GM23338 (cell line): ENCODE data around the gene PPM1H. TPM values are rescaled to one million over a fixed set of nuclear protein-coding genes. Genes with fewer than 3 reads are reported as not detected.

Experiments used
- ATAC-seq: fragments of 200-7000 bp; cut with Tn5 transposase; 3 replicates; pipeline ENCODE4 v1.9.1; 2020
- DNase-seq: peaks from one replicate; pipeline ENCODE4 v3.0.0-alpha.2; 2015; ENCODE audit warnings: low spot score
- H2AFZ ChIP-seq: fragments of 200-600 bp; sonication (generic); 2 replicates; pipeline ENCODE4 v1.8.0; 2016; ENCODE audit warnings: antibody characterized with exemption, mild to moderate bottlenecking, moderate library complexity
- H3F3A ChIP-seq: fragments of 200-600 bp; sonication (generic); replicated peaks from 2 replicates; pipeline ENCODE4 v1.8.0; 2017; ENCODE audit warnings: antibody characterized with exemption, mixed run types, low read depth
- H3K27ac ChIP-seq: fragments of 200-600 bp; sonication (generic); 2 replicates; pipeline ENCODE4 v1.6.1; 2016; ENCODE audit warnings: low read depth
- H3K27me3 ChIP-seq: fragments of 200-600 bp; sonication (generic); 2 replicates; pipeline ENCODE4 v1.8.0; 2016; ENCODE audit warnings: mild to moderate bottlenecking, mixed run types, moderate library complexity; ENCODE audit not compliant: insufficient read depth
- H3K36me3 ChIP-seq: fragments of 200-600 bp; sonication (generic); 2 replicates; pipeline ENCODE4 v1.8.0; 2016; ENCODE audit warnings: mild to moderate bottlenecking; ENCODE audit not compliant: insufficient read depth
- H3K4me1 ChIP-seq: fragments of 200-600 bp; sonication (generic); 2 replicates; pipeline ENCODE4 v1.8.0; 2016; ENCODE audit warnings: mild to moderate bottlenecking, moderate library complexity; ENCODE audit not compliant: insufficient read depth
- H3K4me2 ChIP-seq: fragments of 200-600 bp; sonication (generic); 2 replicates; pipeline ENCODE4 v1.7.1; 2017; ENCODE audit warnings: mixed run types
- H3K4me3 ChIP-seq: fragments of 200-600 bp; sonication (generic); 2 replicates; pipeline ENCODE4 v1.6.1; 2016; ENCODE audit warnings: mixed run types
- H3K79me2 ChIP-seq: fragments of 200-600 bp; sonication (generic); replicated peaks from 2 replicates; pipeline ENCODE4 v1.8.0; 2017; ENCODE audit warnings: mild to moderate bottlenecking; ENCODE audit not compliant: insufficient read depth
- H3K9me2 ChIP-seq: fragments of 200-600 bp; sonication (generic); 2 replicates; pipeline ENCODE4 v1.8.0; 2017; ENCODE audit not compliant: insufficient read depth
- H4K20me1 ChIP-seq: fragments of 200-600 bp; sonication (generic); replicated peaks from 2 replicates; pipeline ENCODE4 v1.8.0; 2017; ENCODE audit warnings: mild to moderate bottlenecking; ENCODE audit not compliant: insufficient read depth
- H3K27ac Mint-ChIP-seq: 2 replicates; pipeline ENCODE4 v1.8.0; 2020; ENCODE audit warnings: inconsistent platforms, mild to moderate bottlenecking, moderate library complexity, mixed read lengths
- H3K27me3 Mint-ChIP-seq: 3 replicates; pipeline ENCODE4 v1.8.0; 2022; ENCODE audit warnings: low read depth, mild to moderate bottlenecking, moderate library complexity, mixed read lengths, inconsistent platforms; ENCODE audit not compliant: insufficient read depth, poor library complexity
- H3K36me3 Mint-ChIP-seq: 3 replicates; pipeline ENCODE4 v1.8.0; 2021; ENCODE audit warnings: low read depth, mild to moderate bottlenecking, inconsistent platforms, moderate library complexity, mixed read lengths
- H3K4me1 Mint-ChIP-seq: 3 replicates; pipeline ENCODE4 v1.8.0; 2020; ENCODE audit warnings: mild to moderate bottlenecking, inconsistent platforms, mixed read lengths
- H3K4me3 Mint-ChIP-seq: 3 replicates; pipeline ENCODE4 v1.8.0; 2021; ENCODE audit warnings: moderate library complexity, mild to moderate bottlenecking, inconsistent platforms, mixed read lengths
- H3K9me3 Mint-ChIP-seq: 3 replicates; pipeline ENCODE4 v1.8.0; 2020; ENCODE audit warnings: moderate library complexity, mild to moderate bottlenecking, inconsistent platforms, mixed read lengths
- CTCF ChIP-seq, 2 experiments: fragments of 200-600 bp in 1 of 2; sonication (generic) in 1 of 2; conservative IDR thresholded peaks; 2 replicates each; pipeline versions ENCODE4 v1.5.1 to v1.6.1; 2016 to 2017; ENCODE audit warnings: antibody characterized with exemption in 2 of 2, low read depth in 2 of 2, mild to moderate bottlenecking in 2 of 2, moderate library complexity in 1 of 2
- JUNB ChIP-seq: IDR thresholded peaks from one replicate; pipeline ENCODE4 v1.6.1; 2016; ENCODE audit warnings: antibody characterized with exemption; ENCODE audit not compliant: unreplicated experiment
- NANOG ChIP-seq: IDR thresholded peaks from 2 replicates; pipeline ENCODE4 v1.6.1; 2016; ENCODE audit warnings: antibody characterized with exemption, borderline replicate concordance
- POLR2AphosphoS5 ChIP-seq: IDR thresholded peaks from 2 replicates; pipeline ENCODE4 v1.6.1; 2016; ENCODE audit warnings: antibody characterized with exemption, low read depth
- REST ChIP-seq: IDR thresholded peaks from one replicate; pipeline ENCODE4 v1.6.1; 2018; ENCODE audit warnings: antibody characterized with exemption; ENCODE audit not compliant: unreplicated experiment
- STAT1 ChIP-seq: IDR thresholded peaks from one replicate; pipeline ENCODE4 v1.6.1; 2016; ENCODE audit warnings: antibody characterized with exemption; ENCODE audit not compliant: unreplicated experiment
- ZNF114 ChIP-seq: fragments of 250-450 bp; sonication (Bioruptor Pico); IDR thresholded peaks from 2 replicates; pipeline ENCODE4 v1.5.0; 2020; ENCODE audit warnings: mild to moderate bottlenecking, moderate library complexity
- polyA plus RNA-seq: library from polyadenylated mRNA; unstranded; fragments of >200 nt; fragmentation: Nextera tagmentation; extraction: Ambion mirVana; gene quantifications from 2 replicates; pipeline ENCODE4 v1.2.1, GENCODE V29; 2016
- total RNA-seq: library from RNA; depleted of rRNA; stranded (reverse); fragments of >200 nt; shearing (Covaris generic); gene quantifications from 2 replicates; pipeline ENCODE4 v1.2.3, GENCODE V29; 2014
- TF ChIP-seq, protein P1 (sequence below): fragments of 250-450 bp; sonication (Bioruptor Pico); IDR thresholded peaks from 2 replicates; pipeline ENCODE4 v1.5.0; 2020; ENCODE audit warnings: mild to moderate bottlenecking, moderate library complexity
- TF ChIP-seq, protein P2 (sequence below): IDR thresholded peaks from 2 replicates; pipeline ENCODE4 v1.6.1; 2016; ENCODE audit warnings: antibody characterized with exemption

The PPM1H gene
- total and polyA plus RNA-seq, 2 experiments from 2014 or later = 11.4 to 41.2 TPM

DNA sequence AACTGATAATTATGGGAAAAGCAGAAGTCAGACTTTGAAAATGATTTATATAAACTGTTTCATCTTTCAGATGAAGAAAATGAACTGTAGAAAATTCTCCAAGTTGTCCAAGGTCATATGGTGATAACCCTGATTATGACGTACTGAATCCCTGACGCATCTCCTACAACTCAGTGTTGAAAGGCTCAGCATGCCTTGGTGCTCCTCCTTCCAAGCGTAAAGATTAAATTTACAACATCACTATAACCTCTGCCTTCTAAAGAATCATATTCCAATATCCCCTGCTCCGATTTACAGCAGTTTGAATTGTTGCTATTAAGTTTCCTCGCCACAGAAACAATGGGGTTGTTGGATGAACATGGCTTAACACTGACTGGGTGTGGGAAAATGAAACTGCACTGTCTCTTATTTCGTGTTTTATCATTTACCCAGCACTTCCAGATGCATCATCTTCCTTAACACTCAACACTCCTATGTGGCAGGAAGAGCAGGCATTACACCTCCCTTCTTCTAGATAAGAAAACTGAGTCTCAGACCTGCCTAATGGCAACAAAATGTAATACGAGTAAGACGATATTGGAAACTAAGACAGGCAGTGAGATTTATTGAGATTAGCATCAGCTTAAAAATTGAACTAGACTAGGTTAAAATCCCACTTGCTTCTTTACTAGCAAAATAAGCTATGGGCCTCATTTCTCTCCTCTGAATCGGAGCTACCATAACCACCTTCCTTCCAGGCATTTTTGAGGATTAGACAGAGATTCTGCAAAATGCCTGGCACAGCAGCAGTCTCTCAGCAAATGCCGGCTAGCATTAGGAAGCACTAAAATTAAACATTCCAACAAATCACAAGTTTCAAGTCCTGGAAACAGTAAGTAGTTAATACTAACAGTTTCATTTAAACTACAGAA is 74.2 kb downstream of the PPM1H start (continued):
- no peak for TF ChIP-seq CTCF (conservative IDR thresholded peaks at IDR 0.05; ENCODE audit: low read depth in 2 of 2)
- TF ChIP-seq ZNF114 (CRISPR knock-in tag) = no peak
- TF ChIP-seq NANOG = no peak
- TF ChIP-seq POLR2AphosphoS5 = no peak
- no peak for TF ChIP-seq JUNB

DNA sequence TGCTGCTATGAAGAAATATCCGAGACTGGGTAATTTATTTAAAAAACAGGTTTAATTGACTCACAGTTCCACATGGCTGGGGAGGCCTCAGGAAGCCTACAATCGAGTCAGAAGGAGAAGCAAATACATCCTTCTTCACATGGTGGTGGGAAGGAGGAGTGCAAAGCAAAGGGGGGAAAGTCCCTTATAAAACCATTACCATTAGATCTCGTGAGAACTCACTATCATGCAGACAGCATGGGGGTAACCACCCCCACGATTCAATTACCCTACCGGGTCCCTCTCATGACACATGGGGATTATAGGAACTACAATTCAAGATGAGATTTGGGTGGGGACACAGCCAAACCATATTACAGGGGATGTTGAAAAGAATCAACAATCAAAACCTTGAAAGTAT is 74.9 kb downstream of the PPM1H start:
- no peak overlapping the region for H3K4me3 Mint-ChIP-seq
- peak overlapping the region; percentile 34 for H3K4me2 ChIP-seq
- no peaks in the 10 kb centered on the region; the same call in 1 of the 2 replicates for H4K20me1 ChIP-seq
- H3K27me3 ChIP-seq = no peaks in the 10 kb centered on the region
- peak; percentile 33 for ATAC-seq
- DNase-seq = no peak
- H3K4me1 ChIP-seq = peaks cover 43% of the 10 kb centered on the region
- H3K27ac ChIP-seq = peak overlapping the region; percentile 59; the same call in 1 of the 2 replicates
- no peaks in the 10 kb centered on the region for H3F3A ChIP-seq
- H3K9me2 ChIP-seq = no peaks in the 10 kb centered on the region
- H3K27ac Mint-ChIP-seq = peak overlapping the region; percentile 43
- no peak overlapping the region for H2AFZ ChIP-seq
- H3K4me1 Mint-ChIP-seq = peaks cover 42% of the 10 kb centered on the region
- H3K79me2 ChIP-seq = peaks cover 40% of the 10 kb centered on the region
- no peak overlapping the region for H3K4me3 ChIP-seq
- H3K36me3 Mint-ChIP-seq = no peaks in the 10 kb centered on the region
- no peaks in the 10 kb centered on the region for H3K9me3 Mint-ChIP-seq
- peaks cover 3% of the 10 kb centered on the region for H3K27me3 Mint-ChIP-seq
- no peaks in the 10 kb centered on the region for H3K36me3 ChIP-seq
- TF ChIP-seq REST = no peak
- TF ChIP-seq NANOG = no peak
- no peak for TF ChIP-seq STAT1
- TF ChIP-seq, protein P1, sequence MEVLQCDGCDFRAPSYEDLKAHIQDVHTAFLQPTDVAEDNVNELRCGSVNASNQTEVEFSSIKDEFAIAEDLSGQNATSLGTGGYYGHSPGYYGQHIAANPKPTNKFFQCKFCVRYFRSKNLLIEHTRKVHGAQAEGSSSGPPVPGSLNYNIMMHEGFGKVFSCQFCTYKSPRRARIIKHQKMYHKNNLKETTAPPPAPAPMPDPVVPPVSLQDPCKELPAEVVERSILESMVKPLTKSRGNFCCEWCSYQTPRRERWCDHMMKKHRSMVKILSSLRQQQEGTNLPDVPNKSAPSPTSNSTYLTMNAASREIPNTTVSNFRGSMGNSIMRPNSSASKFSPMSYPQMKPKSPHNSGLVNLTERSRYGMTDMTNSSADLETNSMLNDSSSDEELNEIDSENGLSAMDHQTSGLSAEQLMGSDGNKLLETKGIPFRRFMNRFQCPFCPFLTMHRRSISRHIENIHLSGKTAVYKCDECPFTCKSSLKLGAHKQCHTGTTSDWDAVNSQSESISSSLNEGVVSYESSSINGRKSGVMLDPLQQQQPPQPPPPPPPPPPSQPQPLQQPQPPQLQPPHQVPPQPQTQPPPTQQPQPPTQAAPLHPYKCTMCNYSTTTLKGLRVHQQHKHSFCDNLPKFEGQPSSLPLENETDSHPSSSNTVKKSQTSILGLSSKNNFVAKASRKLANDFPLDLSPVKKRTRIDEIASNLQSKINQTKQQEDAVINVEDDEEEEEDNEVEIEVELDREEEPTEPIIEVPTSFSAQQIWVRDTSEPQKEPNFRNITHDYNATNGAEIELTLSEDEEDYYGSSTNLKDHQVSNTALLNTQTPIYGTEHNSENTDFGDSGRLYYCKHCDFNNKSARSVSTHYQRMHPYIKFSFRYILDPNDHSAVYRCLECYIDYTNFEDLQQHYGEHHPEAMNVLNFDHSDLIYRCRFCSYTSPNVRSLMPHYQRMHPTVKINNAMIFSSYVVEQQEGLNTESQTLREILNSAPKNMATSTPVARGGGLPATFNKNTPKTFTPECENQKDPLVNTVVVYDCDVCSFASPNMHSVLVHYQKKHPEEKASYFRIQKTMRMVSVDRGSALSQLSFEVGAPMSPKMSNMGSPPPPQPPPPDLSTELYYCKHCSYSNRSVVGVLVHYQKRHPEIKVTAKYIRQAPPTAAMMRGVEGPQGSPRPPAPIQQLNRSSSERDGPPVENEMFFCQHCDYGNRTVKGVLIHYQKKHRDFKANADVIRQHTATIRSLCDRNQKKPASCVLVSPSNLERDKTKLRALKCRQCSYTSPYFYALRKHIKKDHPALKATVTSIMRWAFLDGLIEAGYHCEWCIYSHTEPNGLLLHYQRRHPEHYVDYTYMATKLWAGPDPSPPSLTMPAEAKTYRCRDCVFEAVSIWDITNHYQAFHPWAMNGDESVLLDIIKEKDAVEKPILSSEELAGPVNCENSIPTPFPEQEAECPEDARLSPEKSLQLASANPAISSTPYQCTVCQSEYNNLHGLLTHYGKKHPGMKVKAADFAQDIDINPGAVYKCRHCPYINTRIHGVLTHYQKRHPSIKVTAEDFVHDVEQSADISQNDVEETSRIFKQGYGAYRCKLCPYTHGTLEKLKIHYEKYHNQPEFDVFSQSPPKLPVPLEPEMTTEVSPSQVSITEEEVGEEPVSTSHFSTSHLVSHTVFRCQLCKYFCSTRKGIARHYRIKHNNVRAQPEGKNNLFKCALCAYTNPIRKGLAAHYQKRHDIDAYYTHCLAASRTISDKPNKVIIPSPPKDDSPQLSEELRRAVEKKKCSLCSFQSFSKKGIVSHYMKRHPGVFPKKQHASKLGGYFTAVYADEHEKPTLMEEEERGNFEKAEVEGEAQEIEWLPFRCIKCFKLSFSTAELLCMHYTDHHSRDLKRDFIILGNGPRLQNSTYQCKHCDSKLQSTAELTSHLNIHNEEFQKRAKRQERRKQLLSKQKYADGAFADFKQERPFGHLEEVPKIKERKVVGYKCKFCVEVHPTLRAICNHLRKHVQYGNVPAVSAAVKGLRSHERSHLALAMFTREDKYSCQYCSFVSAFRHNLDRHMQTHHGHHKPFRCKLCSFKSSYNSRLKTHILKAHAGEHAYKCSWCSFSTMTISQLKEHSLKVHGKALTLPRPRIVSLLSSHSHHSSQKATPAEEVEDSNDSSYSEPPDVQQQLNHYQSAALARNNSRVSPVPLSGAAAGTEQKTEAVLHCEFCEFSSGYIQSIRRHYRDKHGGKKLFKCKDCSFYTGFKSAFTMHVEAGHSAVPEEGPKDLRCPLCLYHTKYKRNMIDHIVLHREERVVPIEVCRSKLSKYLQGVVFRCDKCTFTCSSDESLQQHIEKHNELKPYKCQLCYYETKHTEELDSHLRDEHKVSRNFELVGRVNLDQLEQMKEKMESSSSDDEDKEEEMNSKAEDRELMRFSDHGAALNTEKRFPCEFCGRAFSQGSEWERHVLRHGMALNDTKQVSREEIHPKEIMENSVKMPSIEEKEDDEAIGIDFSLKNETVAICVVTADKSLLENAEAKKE = no peak
- TF ChIP-seq, protein P2, sequence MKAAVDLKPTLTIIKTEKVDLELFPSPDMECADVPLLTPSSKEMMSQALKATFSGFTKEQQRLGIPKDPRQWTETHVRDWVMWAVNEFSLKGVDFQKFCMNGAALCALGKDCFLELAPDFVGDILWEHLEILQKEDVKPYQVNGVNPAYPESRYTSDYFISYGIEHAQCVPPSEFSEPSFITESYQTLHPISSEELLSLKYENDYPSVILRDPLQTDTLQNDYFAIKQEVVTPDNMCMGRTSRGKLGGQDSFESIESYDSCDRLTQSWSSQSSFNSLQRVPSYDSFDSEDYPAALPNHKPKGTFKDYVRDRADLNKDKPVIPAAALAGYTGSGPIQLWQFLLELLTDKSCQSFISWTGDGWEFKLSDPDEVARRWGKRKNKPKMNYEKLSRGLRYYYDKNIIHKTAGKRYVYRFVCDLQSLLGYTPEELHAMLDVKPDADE = no peak
